A673 (cell line): ENCODE results near the gene NRF1.

Experiments
- EZH2 ChIP-seq: fragments of 200-600 bp; sonication (generic); IDR thresholded peaks from 2 replicates; pipeline ENCODE4 v1.6.1; 2017; ENCODE audit warnings: borderline replicate concordance, low read depth, mild to moderate bottlenecking, mixed read lengths, antibody characterized with exemption, low read length; ENCODE audit not compliant: poor library complexity, severe bottlenecking
- TF ChIP-seq, protein P1 (sequence below): fragments of 300-800, 200-600 bp; sonication (generic); conservative IDR thresholded peaks from 2 replicates; pipeline ENCODE4 v1.5.1; 2017; ENCODE audit warnings: low read depth, mild to moderate bottlenecking, antibody characterized with exemption, low read length, moderate library complexity, mixed read lengths

DNA sequence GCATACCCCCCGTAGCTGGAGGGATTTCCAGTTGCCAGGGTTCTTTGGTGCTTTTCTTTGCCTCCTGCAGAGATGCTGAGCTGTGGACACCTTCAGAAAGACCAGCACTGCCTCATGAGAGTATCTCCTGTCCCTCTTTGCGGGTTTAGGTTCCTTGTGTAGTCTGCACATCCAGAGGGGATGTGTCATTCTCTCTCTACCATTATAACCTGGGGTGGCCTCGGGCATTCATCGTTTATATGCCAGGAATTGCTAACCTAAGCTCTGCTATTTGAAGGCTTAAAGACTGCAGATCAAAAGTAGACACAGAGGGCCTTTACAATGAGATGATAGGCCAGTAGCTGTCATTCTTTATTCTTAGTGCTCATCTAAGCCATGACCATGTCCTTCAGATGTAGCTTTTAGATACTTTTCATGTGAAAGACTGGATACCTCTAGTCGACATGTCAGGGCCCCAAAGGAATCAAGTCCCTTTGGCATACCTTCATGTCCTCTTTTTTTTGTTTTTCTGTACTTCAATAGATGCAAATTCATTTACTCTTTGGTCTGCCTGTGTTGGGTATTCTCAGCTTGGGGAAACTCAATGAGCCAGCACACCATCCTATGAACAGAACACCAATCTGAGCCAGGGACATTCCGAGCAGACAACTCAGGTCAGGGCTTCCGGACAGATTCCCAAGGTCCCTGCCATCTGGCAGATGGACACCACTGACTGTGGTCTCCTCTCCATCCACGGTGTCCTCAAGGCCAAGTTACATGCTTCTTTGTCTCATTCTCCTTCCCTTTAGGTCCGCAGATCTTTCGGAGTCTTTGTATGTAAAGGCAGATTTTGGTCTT lies 129.3 kb downstream of the NRF1 start:
- TF ChIP-seq, protein P1, sequence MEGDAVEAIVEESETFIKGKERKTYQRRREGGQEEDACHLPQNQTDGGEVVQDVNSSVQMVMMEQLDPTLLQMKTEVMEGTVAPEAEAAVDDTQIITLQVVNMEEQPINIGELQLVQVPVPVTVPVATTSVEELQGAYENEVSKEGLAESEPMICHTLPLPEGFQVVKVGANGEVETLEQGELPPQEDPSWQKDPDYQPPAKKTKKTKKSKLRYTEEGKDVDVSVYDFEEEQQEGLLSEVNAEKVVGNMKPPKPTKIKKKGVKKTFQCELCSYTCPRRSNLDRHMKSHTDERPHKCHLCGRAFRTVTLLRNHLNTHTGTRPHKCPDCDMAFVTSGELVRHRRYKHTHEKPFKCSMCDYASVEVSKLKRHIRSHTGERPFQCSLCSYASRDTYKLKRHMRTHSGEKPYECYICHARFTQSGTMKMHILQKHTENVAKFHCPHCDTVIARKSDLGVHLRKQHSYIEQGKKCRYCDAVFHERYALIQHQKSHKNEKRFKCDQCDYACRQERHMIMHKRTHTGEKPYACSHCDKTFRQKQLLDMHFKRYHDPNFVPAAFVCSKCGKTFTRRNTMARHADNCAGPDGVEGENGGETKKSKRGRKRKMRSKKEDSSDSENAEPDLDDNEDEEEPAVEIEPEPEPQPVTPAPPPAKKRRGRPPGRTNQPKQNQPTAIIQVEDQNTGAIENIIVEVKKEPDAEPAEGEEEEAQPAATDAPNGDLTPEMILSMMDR: no peak
- no peak for TF ChIP-seq EZH2
